Sigmoid colon (tissue), 4 donors: ENCODE measurements around the gene PTPRT.

Experiments used
- EP300 ChIP-seq, 4 donors: sonication (generic); formaldehyde crosslinking; IDR thresholded peaks; one replicate each; pipeline ENCODE4 v1.6.1; 2017; ENCODE audit warnings: antibody characterized with exemption in 4 of 4
- POLR2A ChIP-seq, 2 donors: fragments of 450-650 bp; IDR thresholded peaks; one replicate each; pipeline ENCODE4 v1.6.1; 2016; ENCODE audit warnings: antibody characterized with exemption in 2 of 2, mild to moderate bottlenecking in 2 of 2, moderate library complexity in 2 of 2
- POLR2AphosphoS5 ChIP-seq, 4 donors: sonication (generic); formaldehyde crosslinking; IDR thresholded peaks; one replicate each; pipeline ENCODE4 v1.6.1; 2017; ENCODE audit warnings: antibody characterized with exemption in 4 of 4
- TF ChIP-seq, protein P1 (sequence below), 4 experiments: fragments of 450-650 bp in 3 of 4; fragments of 200-600 bp in 1 of 4; IDR thresholded peaks; one replicate each; pipeline ENCODE4 v1.5.1; 2016 to 2019; ENCODE audit warnings: antibody characterized with exemption in 4 of 4, mild to moderate bottlenecking in 3 of 4, moderate library complexity in 2 of 4

DNA sequence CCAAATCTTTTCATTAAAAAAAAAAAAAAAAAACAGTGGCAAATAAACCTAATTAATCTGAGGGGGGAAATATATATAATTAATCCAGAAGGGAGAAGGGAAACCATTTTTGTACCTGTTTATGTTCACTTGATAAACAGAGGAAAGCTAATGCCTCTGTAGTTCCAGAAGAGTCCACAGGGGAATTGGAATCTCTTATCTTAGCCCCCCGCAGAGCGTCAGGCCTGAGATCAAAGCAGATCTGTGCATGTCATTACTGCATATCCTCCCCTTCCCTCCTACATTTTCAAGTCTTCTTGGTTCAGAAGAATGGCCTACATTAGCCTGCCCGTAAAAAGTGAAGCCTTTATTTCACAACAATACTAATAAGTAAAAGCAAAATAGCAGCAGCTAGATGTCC lies 157.2 kb downstream of the PTPRT start:
- TF ChIP-seq, protein P1, sequence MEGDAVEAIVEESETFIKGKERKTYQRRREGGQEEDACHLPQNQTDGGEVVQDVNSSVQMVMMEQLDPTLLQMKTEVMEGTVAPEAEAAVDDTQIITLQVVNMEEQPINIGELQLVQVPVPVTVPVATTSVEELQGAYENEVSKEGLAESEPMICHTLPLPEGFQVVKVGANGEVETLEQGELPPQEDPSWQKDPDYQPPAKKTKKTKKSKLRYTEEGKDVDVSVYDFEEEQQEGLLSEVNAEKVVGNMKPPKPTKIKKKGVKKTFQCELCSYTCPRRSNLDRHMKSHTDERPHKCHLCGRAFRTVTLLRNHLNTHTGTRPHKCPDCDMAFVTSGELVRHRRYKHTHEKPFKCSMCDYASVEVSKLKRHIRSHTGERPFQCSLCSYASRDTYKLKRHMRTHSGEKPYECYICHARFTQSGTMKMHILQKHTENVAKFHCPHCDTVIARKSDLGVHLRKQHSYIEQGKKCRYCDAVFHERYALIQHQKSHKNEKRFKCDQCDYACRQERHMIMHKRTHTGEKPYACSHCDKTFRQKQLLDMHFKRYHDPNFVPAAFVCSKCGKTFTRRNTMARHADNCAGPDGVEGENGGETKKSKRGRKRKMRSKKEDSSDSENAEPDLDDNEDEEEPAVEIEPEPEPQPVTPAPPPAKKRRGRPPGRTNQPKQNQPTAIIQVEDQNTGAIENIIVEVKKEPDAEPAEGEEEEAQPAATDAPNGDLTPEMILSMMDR (IDR thresholded peaks at IDR 0.05) = no peak
- no peak for TF ChIP-seq POLR2AphosphoS5 (IDR thresholded peaks at IDR 0.05)
- TF ChIP-seq EP300 (IDR thresholded peaks at IDR 0.05) = no peak
- no peak for TF ChIP-seq POLR2A (IDR thresholded peaks at IDR 0.05)
